Measurements from ENCODE around the gene SH3PXD2A. TPM values are rescaled to one million over a fixed set of nuclear protein-coding genes. Genes with fewer than 3 reads are reported as not detected.

SH3PXD2A gene
- total RNA-seq, 2 experiments from 2014 or later: 6.5 to 7.4 TPM

GRCh38 chr10:103828587-103829197 is 26.7 kb downstream of the SH3PXD2A start:
- ATAC-seq: no peak
- ChIA-PET POLR2A (interaction anchor here (0.9 kb wide), 1 partner anchor 12 kb away, joined by 3 read pairs; no protein-coding TSS in a partner anchor), CTCF (interaction anchor here (1.2 to 1.4 kb wide), 3 partner anchors 19 to 116 kb away, joined by 3 to 7 read pairs (median 4); no protein-coding TSS in a partner anchor)
- DNase-seq: no peak
- H3K36me3 Mint-ChIP-seq (ENCODE audit: low read depth): no peaks in the 10 kb centered on the region
- no peaks in the 10 kb centered on the region for H3K27me3 Mint-ChIP-seq
- H3K9me3 Mint-ChIP-seq: peaks cover 3% of the 10 kb centered on the region
- no peak overlapping the region for H3K27ac Mint-ChIP-seq
- TF ChIP-seq, protein P1, sequence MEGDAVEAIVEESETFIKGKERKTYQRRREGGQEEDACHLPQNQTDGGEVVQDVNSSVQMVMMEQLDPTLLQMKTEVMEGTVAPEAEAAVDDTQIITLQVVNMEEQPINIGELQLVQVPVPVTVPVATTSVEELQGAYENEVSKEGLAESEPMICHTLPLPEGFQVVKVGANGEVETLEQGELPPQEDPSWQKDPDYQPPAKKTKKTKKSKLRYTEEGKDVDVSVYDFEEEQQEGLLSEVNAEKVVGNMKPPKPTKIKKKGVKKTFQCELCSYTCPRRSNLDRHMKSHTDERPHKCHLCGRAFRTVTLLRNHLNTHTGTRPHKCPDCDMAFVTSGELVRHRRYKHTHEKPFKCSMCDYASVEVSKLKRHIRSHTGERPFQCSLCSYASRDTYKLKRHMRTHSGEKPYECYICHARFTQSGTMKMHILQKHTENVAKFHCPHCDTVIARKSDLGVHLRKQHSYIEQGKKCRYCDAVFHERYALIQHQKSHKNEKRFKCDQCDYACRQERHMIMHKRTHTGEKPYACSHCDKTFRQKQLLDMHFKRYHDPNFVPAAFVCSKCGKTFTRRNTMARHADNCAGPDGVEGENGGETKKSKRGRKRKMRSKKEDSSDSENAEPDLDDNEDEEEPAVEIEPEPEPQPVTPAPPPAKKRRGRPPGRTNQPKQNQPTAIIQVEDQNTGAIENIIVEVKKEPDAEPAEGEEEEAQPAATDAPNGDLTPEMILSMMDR (IDR thresholded peaks at IDR 0.05): no peak
- intact Hi-C loops (cut with micrococcal nuclease): no loop called here
- no peaks in the 10 kb centered on the region for H3K4me1 Mint-ChIP-seq (ENCODE audit: low read depth)
- H3K4me3 Mint-ChIP-seq: no peak overlapping the region

GRCh38 chr10:103828107-103828506 is 27.3 kb downstream of the SH3PXD2A start:
- intact Hi-C loops (cut with micrococcal nuclease): no loop called here
- ChIA-PET CTCF (interaction anchor here (0.9 to 1.2 kb wide), 3 partner anchors 20 to 142 kb away, joined by 3 to 4 read pairs (median 4); no protein-coding TSS in a partner anchor), POLR2A (no interaction called here)
- H3K27me3 Mint-ChIP-seq: no peaks in the 10 kb centered on the region
- H3K4me3 Mint-ChIP-seq: no peak overlapping the region
- no peak for DNase-seq
- peaks cover 3% of the 10 kb centered on the region for H3K9me3 Mint-ChIP-seq
- TF ChIP-seq, protein P1 (IDR thresholded peaks at IDR 0.05): no peak
- ATAC-seq: no peak
- H3K27ac Mint-ChIP-seq: no peak overlapping the region
- no peaks in the 10 kb centered on the region for H3K4me1 Mint-ChIP-seq (ENCODE audit: low read depth)
- H3K36me3 Mint-ChIP-seq (ENCODE audit: low read depth): no peaks in the 10 kb centered on the region

DNA sequence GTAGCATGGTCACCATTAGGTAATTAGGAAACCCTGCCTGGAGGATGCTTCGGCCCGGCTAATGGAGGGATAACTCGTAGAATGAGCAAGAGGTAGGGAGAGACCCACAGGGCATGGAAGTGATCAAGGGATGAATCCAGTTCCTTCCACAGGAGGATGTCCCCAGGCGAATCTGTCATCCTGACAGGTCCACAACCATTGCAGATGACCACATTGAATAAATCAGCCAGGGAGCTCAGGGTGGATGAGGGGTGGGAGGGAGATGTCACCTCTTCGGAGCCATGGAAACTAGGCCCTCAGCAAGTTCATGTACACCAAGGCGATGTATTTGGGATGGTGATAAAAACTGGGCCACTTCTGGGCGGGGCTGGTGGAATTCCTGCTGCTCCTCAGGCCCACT is 28.5 kb downstream of the SH3PXD2A start:
- Mint-ChIP-seq H3K9me3 (no peaks in the 10 kb centered on the region), H3K4me3 (no peak overlapping the region), H3K4me1 (ENCODE audit: low read depth) (no peaks in the 10 kb centered on the region), H3K27ac (no peak overlapping the region), H3K36me3 (ENCODE audit: low read depth) (no peaks in the 10 kb centered on the region), H3K27me3 (no peaks in the 10 kb centered on the region)
- ChIA-PET POLR2A (no interaction called here), CTCF (interaction anchor here (0.7 to 0.9 kb wide), 2 partner anchors 13 to 141 kb away, joined by 3 to 4 read pairs; no protein-coding TSS in a partner anchor)
- TF ChIP-seq, protein P1 (IDR thresholded peaks at IDR 0.05): no peak
- DNase-seq: no peak
- intact Hi-C loops (cut with micrococcal nuclease): no loop called here
- ATAC-seq: no peak

GRCh38 chr10:103824281-103824680 is 31.1 kb downstream of the SH3PXD2A start:
- intact Hi-C loops (cut with micrococcal nuclease): no loop called here
- no peak overlapping the region for H3K4me3 Mint-ChIP-seq
- H3K9me3 Mint-ChIP-seq: no peaks in the 10 kb centered on the region
- no peaks in the 10 kb centered on the region for H3K36me3 Mint-ChIP-seq (ENCODE audit: low read depth)
- ChIA-PET CTCF (interaction anchor here (0.6 to 1.0 kb wide), 3 partner anchors 19 to 112 kb away, joined by 3 read pairs; no protein-coding TSS in a partner anchor), POLR2A (interaction anchor here (1.7 kb wide), 1 partner anchor 10 kb away, joined by 5 read pairs; no protein-coding TSS in a partner anchor)
- H3K27ac Mint-ChIP-seq: no peak overlapping the region
- ATAC-seq (no peak), DNase-seq (no peak)
- TF ChIP-seq, protein P1 (IDR thresholded peaks at IDR 0.05): no peak
- H3K27me3 Mint-ChIP-seq: peaks cover 7% of the 10 kb centered on the region
- H3K4me1 Mint-ChIP-seq (ENCODE audit: low read depth): no peaks in the 10 kb centered on the region

- POLR2A ChIA-PET: interaction anchor here (1.7 kb wide), 1 partner anchor 10 kb away, joined by 5 read pairs; no protein-coding TSS in a partner anchor
- CTCF ChIA-PET: interaction anchor here (0.6 to 1.0 kb wide), 3 partner anchors 19 to 111 kb away, joined by 3 read pairs; no protein-coding TSS in a partner anchor
- no peak overlapping the region for H3K4me3 Mint-ChIP-seq
- peaks cover 7% of the 10 kb centered on the region for H3K27me3 Mint-ChIP-seq
- no peak overlapping the region for H3K27ac Mint-ChIP-seq
- no peaks in the 10 kb centered on the region for H3K4me1 Mint-ChIP-seq (ENCODE audit: low read depth)
- TF ChIP-seq, protein P1 (IDR thresholded peaks at IDR 0.05): no peak
- ATAC-seq: no peak
- H3K9me3 Mint-ChIP-seq: no peaks in the 10 kb centered on the region
- no peaks in the 10 kb centered on the region for H3K36me3 Mint-ChIP-seq (ENCODE audit: low read depth)
- intact Hi-C loops (cut with micrococcal nuclease): no loop called here
- no peak for DNase-seq
Observed at GRCh38 chr10:103823706-103824272, 31.6 kb downstream of the SH3PXD2A start.

All from activated CD8-positive, alpha-beta T cell treated with anti-CD3 and anti-CD28 coated beads for 36 hours (primary cell).